Measurements from ENCODE around the gene RNF141.

GRCh38 chr11:10558288-10558687 lies 17.3 kb upstream of the RNF141 start:
- no peak for TF ChIP-seq CTCF (IDR thresholded peaks at IDR 0.05)
- no peak for TF ChIP-seq POLR2AphosphoS5 (IDR thresholded peaks at IDR 0.05)
- no peak for TF ChIP-seq EP300 (IDR thresholded peaks at IDR 0.05)
- TF ChIP-seq POLR2A (IDR thresholded peaks at IDR 0.05), result no peak

All from upper lobe of left lung (tissue), 4 donors.